Amygdala (tissue), 56 donors: ENCODE results near the gene HLA-DOA.

Experiments
- DNase-seq, 56 donors: peaks; one replicate each; lab custom pipeline; 2025; lab: John Stamatoyannopoulos, UW

The HLA-DOA gene

DNA sequence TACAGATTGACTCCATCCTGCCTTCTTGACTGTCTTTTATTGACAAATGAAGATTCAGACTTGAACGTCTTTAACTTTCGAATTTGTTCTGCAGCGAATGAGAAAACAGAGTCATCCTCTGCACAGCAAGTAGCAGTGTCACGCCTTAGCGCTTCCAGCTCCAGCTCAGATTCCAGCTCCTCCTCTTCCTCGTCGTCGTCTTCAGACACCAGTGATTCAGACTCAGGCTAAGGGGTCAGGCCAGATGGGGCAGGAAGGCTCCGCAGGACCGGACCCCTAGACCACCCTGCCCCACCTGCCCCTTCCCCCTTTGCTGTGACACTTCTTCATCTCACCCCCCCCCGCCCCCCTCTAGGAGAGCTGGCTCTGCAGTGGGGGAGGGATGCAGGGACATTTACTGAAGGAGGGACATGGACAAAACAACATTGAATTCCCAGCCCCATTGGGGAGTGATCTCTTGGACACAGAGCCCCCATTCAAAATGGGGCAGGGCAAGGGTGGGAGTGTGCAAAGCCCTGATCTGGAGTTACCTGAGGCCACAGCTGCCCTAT lies 28.8 kb downstream of the HLA-DOA start:
- DNase-seq = no peak

DNA sequence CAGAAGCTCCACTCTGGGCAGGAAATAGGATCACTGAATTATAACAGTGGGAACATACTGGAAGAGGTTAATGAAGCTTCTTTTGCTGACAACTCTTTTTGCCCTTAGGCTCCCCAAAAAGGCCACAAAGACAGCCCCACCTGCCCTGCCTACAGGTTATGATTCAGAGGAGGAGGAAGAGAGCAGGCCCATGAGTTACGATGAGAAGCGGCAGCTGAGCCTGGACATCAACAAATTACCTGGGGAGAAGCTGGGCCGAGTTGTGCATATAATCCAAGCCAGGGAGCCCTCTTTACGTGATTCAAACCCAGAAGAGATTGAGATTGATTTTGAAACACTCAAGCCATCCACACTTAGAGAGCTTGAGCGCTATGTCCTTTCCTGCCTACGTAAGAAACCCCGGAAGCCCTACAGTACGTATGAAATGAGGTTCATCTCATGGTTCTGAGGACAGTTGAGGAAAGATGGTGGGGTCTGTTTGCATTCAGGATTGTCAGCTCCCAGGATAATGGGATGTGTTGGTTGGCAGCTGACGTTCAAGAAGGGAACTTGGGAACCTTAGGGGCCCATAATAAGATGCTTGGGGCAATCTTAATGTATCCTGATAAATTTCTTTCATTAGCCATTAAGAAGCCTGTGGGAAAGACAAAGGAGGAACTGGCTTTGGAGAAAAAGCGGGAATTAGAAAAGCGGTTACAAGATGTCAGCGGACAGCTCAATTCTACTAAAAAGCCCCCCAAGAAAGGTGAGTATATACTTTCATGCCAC lies 29.5 kb downstream of the HLA-DOA start:
- no peak for DNase-seq

DNA sequence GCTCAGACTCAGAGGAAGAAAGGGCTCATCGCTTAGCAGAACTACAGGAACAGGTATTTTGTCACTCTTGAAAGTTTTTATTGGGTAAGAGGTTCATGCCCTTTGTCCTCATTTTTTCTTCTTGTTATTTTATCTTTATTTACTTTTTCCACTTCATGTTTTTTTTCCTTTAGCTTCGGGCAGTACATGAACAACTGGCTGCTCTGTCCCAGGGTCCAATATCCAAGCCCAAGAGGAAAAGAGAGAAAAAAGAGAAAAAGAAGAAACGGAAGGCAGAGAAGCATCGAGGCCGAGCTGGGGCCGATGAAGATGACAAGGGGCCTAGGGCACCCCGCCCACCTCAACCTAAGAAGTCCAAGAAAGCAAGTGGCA lies 31.5 kb downstream of the HLA-DOA start:
- no peak for DNase-seq

DNA sequence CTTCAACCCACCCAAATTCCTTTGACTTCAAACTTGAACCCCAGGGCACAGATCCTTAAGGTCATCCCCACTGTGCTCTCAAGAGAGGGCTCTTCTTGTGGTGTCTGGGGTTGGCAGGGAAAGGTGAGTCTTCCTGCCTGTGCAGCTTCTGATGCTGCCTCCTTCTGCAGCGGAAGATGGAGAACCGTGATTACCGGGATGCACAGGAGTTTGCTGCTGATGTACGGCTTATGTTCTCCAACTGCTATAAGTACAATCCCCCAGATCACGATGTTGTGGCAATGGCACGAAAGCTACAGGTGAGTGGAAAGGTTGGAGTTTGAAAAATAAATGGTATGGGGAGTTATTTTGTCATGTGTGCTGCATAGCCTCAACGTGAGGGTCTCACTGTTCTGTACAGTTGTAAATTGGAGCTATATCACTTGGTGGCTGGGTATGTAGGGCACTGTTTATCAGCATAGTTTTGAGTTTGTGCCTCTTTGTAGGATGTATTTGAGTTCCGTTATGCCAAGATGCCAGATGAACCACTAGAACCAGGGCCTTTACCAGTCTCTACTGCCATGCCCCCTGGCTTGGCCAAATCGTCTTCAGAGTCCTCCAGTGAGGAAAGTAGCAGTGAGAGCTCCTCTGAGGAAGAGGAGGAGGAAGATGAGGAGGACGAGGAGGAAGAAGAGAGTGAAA lies 32.0 kb downstream of the HLA-DOA start:
- DNase-seq = no peak

DNA sequence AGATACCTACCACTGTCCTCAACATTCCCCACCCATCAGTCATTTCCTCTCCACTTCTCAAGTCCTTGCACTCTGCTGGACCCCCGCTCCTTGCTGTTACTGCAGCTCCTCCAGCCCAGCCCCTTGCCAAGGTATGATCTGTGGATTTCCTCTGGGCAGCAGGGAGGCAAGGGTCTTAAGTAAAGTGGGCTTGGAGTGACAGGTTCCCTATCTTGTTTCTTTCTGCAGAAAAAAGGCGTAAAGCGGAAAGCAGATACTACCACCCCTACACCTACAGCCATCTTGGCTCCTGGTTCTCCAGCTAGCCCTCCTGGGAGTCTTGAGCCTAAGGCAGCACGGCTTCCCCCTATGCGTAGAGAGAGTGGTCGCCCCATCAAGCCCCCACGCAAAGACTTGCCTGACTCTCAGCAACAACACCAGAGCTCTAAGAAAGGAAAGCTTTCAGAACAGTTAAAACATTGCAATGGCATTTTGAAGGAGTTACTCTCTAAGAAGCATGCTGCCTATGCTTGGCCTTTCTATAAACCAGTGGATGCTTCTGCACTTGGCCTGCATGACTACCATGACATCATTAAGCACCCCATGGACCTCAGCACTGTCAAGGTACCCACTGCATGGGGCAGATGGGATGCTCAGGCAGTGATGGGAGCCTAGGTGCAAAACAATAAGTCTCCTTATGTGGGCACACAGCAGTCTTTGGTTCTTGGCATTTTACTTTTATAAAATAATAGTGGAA lies 32.9 kb downstream of the HLA-DOA start:
- DNase-seq = no peak

DNA sequence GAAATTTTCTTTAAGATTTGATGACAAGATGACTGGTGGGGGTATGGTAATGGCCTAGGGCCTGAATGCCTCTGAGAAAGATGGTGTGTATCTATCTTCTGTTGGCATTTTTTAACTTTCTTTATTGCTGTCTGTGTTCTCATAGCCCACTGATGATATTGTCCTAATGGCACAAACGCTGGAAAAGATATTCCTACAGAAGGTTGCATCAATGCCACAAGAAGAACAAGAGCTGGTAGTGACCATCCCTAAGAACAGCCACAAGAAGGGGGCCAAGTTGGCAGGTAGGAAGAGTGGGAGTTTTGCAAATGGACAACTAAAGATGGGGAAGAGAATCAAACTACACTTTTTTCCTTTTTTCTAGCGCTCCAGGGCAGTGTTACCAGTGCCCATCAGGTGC lies 33.5 kb downstream of the HLA-DOA start:
- DNase-seq = no peak

DNA sequence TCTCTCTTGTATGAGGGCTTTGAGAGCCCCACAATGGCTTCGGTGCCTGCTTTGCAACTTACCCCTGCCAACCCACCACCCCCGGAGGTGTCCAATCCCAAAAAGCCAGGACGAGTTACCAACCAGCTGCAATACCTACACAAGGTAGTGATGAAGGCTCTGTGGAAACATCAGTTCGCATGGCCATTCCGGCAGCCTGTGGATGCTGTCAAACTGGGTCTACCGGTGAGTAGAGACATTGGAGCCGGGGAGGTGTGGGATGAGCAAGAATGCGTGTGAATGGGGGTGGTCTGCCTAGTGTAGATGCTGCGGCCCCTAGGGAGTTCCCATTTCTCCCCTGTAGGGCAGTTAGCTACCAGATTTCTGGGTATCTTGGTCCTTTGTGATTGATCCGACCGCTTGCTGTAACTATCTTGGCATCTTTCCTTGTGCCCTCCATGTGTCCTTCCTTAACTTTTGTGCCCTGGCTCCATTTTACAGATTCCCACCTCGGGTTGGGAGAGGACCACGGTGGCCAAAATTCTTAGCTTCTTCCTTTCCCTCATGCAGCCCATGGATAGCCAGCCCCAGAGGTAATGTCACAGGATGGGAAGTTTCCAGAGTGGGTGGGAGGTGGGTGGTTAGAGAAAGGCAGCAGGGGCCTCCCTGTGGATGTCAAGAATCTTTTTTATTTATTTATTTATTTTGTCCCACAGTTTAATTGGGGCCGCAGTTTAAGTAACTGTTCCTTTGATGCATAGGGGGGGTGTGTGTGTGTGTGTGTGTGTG lies 34.7 kb downstream of the HLA-DOA start:
- DNase-seq = no peak

DNA sequence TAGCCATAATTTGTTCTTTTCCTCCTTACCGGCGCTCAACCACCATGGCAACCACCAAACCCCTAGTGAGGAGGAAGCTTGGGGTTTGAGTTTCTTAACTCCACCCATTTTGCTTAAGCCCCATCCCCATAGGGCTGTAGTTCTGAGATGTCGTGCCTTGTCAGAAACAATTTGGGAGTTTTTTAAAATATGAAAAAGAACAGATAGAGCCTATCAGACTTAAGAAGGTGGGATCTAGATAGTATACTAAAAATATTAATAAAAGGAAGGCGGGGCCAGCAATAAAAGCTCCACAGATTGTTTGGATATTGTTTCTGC lies 35.4 kb downstream of the HLA-DOA start:
- no peak for DNase-seq

DNA sequence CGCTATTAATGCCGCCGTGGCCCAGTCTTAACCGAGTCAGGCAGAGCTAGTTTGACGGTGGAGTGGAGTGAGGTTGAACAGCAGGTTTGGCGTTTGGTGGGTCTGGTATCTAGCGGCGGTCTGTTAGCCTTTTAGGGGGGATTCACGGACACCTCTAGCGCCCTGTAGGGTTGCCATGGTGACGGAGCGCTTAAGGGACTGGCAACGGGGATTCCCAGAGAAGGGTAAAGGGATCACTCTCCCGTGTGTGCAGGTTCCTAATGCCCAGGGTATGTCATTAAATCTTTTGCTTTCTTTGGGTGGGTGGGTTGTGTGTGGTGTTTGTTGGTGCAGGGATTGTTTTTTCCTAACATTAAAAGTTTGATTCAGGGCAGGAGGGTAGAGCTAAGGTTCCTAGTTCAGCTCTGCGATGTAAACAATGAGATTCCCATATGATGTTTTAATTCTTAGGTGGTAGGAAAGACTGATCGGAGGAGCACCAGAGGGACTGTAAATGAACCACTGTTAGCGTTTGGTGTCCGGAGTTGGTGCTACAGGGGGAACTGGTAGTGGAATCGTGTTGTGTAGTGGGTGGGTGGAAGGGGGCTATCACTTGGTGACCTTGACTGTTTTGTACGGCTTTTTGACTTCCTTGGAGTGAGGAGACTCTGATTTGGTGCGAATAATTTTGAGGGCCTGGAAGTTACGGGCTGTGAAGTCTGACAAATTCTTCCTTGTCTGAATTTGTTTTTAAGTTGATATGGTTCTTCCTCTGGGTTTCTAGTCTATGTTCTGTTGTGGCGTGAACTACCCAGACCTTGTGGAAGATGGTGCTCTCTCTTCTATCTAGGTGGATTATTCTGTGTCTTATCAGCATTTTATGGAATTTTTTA lies 36.0 kb downstream of the HLA-DOA start:
- DNase-seq = peak in 2 of 56 donors; percentile 10 to 37

DNA sequence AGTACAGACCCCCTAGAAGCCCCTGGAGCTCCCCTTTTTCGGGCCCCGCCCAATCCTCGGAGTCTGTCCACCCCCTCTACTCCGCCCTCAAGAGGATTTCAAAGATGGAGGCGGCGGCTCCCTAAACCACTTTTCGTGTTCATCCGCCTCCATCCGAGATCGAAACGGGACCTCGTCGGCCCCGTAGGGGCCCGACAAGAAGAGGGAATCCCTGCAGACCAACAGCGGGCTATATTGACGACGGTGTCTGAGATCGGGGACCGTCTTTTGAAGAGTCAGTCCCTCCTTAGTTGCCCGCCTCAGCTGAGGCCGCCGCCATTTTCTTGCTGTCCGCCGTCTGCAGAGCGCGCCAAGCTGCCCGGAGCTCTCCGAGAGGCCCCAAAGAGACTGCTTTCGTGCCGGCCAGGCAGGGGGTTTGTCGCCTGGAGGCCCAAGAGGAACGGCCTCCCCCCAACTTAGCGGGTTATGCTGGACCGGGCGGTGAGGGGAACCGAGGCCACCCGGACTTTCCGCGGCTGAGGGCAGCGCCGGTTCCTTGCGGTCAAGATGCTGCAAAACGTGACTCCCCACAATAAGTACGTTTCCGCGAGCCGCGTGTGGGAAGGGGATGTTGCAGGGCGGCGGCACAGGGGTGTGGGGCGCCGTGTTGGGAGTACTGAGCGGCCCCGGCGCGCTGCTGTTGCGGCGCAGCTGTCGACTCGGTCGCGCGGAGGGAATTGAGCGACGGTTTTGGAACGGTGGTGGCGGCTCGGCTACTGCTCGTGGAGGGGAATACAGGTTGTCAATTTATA lies 36.8 kb downstream of the HLA-DOA start:
- peak in 9 of 56 donors; percentile 49 to 81 (median 62) for DNase-seq

DNA sequence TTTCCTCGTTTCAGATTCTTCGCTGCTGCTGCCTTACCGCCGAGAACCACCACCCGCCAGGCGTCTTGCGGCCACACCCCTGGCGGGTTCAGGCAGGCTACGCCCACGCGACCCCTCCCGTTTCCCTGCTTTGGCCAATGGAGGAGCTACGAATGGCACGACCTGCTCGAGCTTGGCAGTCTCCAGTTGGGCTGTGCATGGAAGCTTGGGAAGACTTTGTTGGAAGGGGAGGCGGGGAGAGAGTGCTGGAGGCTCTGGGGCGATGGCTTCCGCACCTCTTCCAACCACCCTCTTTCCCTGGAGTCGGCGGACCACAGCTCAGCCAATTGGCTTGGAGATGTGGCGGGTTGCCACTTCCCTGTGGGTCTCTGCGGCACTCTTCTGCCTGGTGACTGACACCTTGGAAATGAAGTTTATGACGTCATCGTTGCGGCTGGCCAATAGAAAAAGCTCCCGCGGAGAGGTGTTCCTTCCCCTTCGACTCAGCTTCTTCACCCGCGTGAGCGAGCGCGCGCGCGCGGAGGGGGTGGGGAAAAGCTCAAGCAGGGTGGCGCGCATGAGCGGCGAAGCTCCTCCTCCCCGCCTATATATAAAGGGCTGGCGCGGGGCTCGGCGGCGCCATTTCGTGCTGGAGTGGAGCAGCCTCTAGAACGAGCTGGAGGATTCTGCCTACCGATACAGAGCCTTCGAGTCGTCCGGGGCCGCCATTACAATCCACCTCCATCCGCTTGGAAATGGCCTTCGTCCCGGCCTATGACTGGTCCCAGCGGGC lies 37.6 kb downstream of the HLA-DOA start:
- DNase-seq = peak; percentile 94 to 100 (median 99)

DNA sequence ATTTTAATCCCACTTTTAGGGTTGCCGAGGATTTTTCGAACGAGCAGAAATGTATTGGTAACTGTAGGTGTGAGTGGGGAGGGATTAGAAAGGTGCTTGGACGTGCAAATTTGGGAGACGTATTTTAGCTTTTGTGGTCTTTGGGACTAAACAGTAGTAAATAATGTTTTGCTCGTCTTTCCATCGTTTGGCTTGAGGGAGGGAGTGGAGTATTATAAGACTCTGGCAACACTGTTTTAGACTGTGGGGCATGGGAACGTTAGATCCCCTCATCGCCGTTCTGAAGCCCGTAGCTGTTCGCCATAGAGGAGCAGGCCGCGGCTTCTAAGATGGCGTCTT lies 38.2 kb downstream of the HLA-DOA start:
- no peak for DNase-seq

DNA sequence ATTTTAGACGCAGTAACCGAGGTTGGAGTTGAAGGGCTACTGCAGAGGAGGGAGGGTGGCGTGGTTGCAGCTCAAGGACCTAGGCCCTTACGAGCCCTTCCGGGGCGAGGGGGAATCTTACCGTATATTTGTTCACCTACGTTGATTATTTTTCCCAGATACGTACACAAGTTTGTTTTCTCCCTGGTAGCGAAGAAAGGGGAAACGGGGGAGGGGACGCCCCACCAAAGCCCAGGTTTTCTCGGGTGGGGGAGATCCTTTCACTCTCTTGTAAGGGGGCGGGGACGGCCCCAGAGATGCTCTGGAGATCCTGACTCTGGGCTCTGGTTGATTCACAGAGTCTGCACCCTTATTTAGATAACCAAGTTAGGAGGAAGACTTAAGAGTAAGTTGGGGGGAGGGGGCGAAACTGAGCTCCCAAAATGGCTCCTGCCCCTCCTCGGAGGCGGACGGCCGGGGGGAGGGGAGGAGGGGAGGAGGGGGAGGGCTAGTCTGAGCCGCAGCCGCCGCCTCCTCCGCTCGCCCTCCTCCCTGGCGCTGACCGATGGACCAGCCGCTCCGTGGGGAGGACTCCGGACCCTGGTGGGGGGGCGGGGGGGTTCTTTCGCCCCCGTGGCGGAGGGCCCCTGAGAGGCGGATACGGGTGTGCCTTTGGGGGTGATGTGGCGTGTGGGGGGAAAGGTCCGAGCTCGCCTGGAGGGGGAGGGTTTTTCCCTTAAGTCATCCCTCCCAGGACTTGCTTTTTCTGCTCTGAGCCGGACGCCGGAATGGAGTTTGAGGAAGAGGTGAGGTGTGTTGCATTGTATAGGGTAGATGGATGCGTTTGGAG lies 38.8 kb downstream of the HLA-DOA start:
- peak in 54 of 56 donors; percentile 33 to 84 (median 64) for DNase-seq

DNA sequence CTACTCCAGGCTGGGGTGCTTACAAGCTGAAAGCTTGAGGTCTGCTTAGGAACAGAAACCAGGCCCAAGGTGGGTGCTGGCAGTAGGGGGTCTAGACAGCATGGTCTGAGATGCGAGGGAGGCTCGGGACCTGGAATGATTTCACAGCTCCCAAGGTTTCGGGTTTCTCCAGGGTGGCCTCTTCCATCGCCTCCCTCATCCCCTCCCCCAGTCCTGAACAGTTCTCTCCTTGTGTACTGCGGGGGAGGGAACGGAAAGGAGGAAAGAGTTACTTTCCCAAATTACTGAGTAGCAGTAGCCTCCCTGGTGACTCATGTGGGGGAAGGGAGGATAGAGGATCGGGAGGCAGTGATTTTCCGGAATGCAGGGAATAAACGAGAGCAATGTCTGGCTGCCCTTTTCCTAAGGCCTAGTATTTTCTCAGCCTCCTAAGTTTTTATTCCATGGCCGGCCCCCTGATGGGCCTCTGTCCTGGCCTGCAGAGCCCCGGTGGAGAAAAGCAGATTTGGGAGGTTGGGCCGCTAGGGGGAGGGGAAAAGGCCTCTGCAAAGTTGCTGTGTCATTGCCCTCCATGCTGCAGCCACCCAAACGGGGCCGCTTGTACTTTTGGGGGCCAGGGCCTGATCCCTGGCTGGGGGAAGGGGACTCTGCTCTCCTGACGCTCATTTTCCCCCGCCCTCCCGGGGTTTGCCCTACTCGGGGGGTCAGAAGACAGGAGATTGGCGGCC lies 39.5 kb downstream of the HLA-DOA start:
- peak in 48 of 56 donors; percentile 38 to 92 (median 64) for DNase-seq

DNA sequence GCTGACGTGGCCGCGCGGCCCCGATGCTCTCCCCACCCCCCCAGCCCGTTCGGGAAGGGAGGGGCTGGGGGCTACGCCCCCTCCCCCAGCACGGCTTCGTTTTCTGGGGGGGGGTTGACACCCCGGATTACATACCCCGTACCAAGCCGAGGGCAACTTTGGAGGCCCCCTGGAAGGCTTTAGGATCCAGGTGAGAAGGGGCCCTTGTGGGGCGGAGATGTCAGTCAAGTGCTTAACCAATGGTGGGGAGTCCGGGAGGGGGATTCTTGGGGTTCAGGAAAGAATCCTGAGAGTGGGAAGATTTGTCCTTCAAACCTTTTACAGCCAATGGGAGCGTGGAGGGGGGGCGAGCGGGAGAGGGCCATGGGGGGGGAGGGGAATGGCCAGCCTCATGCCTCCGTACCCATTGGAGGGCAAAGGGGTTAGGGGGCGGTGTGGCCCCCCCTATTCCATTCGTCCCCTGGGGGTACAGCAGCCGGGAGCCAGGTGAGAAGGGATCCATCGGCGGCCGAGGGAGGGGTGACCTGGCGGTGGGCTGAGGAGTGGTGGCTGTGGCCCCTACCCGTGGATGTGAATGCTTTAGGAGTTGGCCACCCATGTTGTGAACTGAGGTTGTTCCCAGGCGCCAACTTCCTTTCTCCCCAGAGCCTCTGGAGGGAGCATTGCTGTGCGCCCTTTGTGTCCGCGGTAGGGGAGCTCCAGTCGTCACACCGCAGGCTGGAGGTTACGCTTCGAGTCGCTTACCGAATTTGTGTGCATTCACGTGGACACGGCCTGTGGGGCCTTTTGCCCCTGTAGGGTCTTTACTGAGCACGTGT lies 40.3 kb downstream of the HLA-DOA start:
- peak in 50 of 56 donors; percentile 47 to 94 (median 77) for DNase-seq
